Central memory CD8-positive, alpha-beta T cell (primary cell): ENCODE data around the gene JMJD1C.
A peak's percentile ranks its signal among the peaks of the same experiment; 100 is the strongest.

Experiments used
- ATAC-seq: fragments of 150-1000 bp; cut with Tn5 transposase; replicated peaks from 2 replicates; pipeline ENCODE4 v1.10.0; 2022; ENCODE audit warnings: mild to moderate bottlenecking, moderate FRiP score, moderate number of reproducible peaks; ENCODE audit not compliant: poor library complexity, severe bottlenecking; ENCODE audit errors: extremely low read depth
- DNase-seq, 2 donors: peaks; one replicate each; pipeline ENCODE4 v3.0.0; 2021; ENCODE audit warnings: low spot score in 2 of 2
- H3K27ac Mint-ChIP-seq: one replicate; pipeline ENCODE4 v1.8.0; 2022; ENCODE audit warnings: low read depth, mild to moderate bottlenecking, moderate library complexity, mixed read lengths
- H3K27me3 Mint-ChIP-seq: one replicate; pipeline ENCODE4 v1.8.0; 2022; ENCODE audit warnings: mixed read lengths
- H3K36me3 Mint-ChIP-seq: one replicate; pipeline ENCODE4 v1.8.0; 2022; ENCODE audit warnings: mild to moderate bottlenecking, moderate library complexity, mixed read lengths; ENCODE audit not compliant: insufficient read depth
- H3K4me1 Mint-ChIP-seq: one replicate; pipeline ENCODE4 v1.8.0; 2022; ENCODE audit warnings: mixed read lengths
- H3K4me3 Mint-ChIP-seq: one replicate; pipeline ENCODE4 v1.8.0; 2022; ENCODE audit warnings: mild to moderate bottlenecking, moderate library complexity, mixed read lengths
- H3K9me3 Mint-ChIP-seq: one replicate; pipeline ENCODE4 v1.8.0; 2022; ENCODE audit warnings: mixed read lengths

Gene JMJD1C

GRCh38 chr10:63425512-63425911, 40.3 kb downstream of the JMJD1C start:
- Mint-ChIP-seq H3K4me3 (no peak overlapping the region), H3K27me3 (no peaks in the 10 kb centered on the region), H3K27ac (no peak overlapping the region), H3K9me3 (no peaks in the 10 kb centered on the region), H3K4me1 (peaks cover 36% of the 10 kb centered on the region), H3K36me3 (peaks cover 2% of the 10 kb centered on the region)
- no peak for DNase-seq
- no peak for ATAC-seq

GRCh38 chr10:63424576-63424975, 41.2 kb downstream of the JMJD1C start:
- Mint-ChIP-seq H3K36me3 (peaks cover 2% of the 10 kb centered on the region), H3K4me1 (peaks cover 27% of the 10 kb centered on the region), H3K4me3 (no peak overlapping the region), H3K27ac (no peak overlapping the region), H3K9me3 (no peaks in the 10 kb centered on the region), H3K27me3 (no peaks in the 10 kb centered on the region)
- no peak for ATAC-seq
- no peak for DNase-seq

DNA sequence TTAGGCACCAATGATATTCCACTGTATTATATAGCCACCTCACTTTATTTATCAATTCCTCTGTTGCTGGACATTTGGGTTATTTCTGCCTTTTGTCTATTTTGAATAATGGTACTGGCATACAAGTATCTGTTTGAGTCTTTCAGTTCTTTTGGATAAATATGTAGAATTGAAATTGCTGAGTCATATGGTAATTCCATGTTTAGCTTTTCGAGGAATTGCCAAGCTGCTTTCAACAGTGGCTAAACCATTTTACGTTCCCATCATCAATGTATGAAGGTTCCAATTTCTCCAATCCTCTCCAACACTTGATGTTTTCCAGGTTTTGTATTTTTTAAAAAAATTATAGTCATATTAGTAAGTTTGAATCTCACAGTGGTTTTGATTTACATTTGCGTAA, 42.3 kb downstream of the JMJD1C start:
- Mint-ChIP-seq H3K27me3 (no peaks in the 10 kb centered on the region), H3K36me3 (no peaks in the 10 kb centered on the region), H3K27ac (no peak overlapping the region), H3K4me3 (no peak overlapping the region), H3K9me3 (no peaks in the 10 kb centered on the region), H3K4me1 (peaks cover 20% of the 10 kb centered on the region)
- ATAC-seq (no peak), DNase-seq (no peak)

GRCh38 chr10:63421591-63421990, 44.2 kb downstream of the JMJD1C start:
- no peaks in the 10 kb centered on the region for H3K27me3 Mint-ChIP-seq
- H3K36me3 Mint-ChIP-seq: no peaks in the 10 kb centered on the region
- H3K9me3 Mint-ChIP-seq: no peaks in the 10 kb centered on the region
- no peak for DNase-seq
- ATAC-seq: peak; percentile 94
- H3K4me3 Mint-ChIP-seq: peak overlapping the region; percentile 27
- peaks cover 20% of the 10 kb centered on the region for H3K4me1 Mint-ChIP-seq
- H3K27ac Mint-ChIP-seq: peak overlapping the region; percentile 89

DNA sequence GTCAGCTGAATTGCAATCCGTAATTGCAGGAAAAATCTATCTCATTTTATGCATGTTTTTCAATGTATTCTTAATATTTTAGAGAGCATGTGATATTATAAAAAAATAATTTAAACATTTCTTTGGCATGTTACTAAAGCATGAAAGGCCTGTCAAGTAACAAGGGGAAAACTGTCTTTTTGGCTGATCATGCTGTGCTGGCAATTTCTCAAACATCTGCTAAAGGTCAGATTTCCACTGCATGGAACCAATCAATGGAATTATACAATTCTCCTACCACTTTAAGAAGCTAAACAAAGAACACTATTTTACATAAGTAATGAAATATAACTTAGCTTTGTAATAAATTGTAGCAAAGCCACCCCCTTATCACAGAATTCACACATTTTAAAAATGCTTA, 49.4 kb downstream of the JMJD1C start:
- H3K4me3 Mint-ChIP-seq: no peak overlapping the region
- peaks cover 15% of the 10 kb centered on the region for H3K4me1 Mint-ChIP-seq
- no peak for DNase-seq
- no peak overlapping the region for H3K27ac Mint-ChIP-seq
- H3K36me3 Mint-ChIP-seq: no peaks in the 10 kb centered on the region
- ATAC-seq: no peak
- no peaks in the 10 kb centered on the region for H3K9me3 Mint-ChIP-seq
- H3K27me3 Mint-ChIP-seq: no peaks in the 10 kb centered on the region

GRCh38 chr10:63415640-63416244, 50.0 kb downstream of the JMJD1C start:
- no peak for ATAC-seq
- peaks cover 12% of the 10 kb centered on the region for H3K4me1 Mint-ChIP-seq
- H3K9me3 Mint-ChIP-seq: no peaks in the 10 kb centered on the region

DNA sequence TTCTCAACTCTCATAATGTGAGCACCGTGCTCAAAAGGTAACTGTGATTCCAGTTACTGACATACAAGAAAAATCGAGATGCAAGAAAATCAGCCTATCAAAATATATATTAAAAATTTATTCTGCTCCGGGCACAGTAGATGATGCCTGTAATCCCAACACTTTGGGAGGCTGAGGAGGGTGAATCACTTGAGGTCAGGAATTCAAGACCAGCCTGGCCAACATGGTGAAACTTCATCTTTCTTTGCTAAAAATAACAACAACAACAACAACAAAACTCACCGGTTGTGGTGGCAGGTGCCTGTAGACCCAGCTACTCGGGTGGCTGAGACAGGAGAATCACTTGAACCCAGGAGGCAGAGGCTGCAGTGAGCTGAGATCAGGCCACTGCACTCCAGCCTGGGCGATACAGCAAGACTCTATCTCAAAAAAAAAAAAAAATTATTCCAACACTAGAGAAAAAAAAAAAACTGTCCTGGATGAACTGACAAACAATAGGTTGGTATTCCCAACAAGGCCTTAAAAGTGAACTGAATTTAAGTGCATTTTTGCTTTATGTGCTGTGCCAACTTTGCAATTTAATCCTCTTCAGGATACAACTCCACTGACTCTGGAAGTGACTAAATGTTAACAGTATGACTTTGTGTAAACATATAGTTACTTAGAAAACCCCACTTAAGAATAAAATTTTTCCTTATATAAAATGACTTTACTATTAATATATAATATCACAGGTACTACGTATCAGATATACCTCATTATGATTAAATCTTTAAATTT, 51.1 kb downstream of the JMJD1C start:
- H3K9me3 Mint-ChIP-seq: no peaks in the 10 kb centered on the region
- no peak for DNase-seq
- H3K27me3 Mint-ChIP-seq: no peaks in the 10 kb centered on the region
- H3K27ac Mint-ChIP-seq: no peak overlapping the region
- ATAC-seq: no peak
- no peaks in the 10 kb centered on the region for H3K36me3 Mint-ChIP-seq
- no peak overlapping the region for H3K4me3 Mint-ChIP-seq
- peaks cover 21% of the 10 kb centered on the region for H3K4me1 Mint-ChIP-seq

More at GRCh38 chr10:63415640-63416244, 50.0 kb downstream of the JMJD1C start:
- peak overlapping the region; percentile 8 for H3K27ac Mint-ChIP-seq
- no peak overlapping the region for H3K4me3 Mint-ChIP-seq
- H3K27me3 Mint-ChIP-seq: no peaks in the 10 kb centered on the region
- H3K36me3 Mint-ChIP-seq: no peaks in the 10 kb centered on the region
- DNase-seq: no peak

GRCh38 chr10:63413429-63413828, 52.3 kb downstream of the JMJD1C start:
- H3K27ac Mint-ChIP-seq: no peak overlapping the region
- ATAC-seq: no peak
- H3K36me3 Mint-ChIP-seq: no peaks in the 10 kb centered on the region
- no peak overlapping the region for H3K4me3 Mint-ChIP-seq
- H3K27me3 Mint-ChIP-seq: no peaks in the 10 kb centered on the region
- H3K4me1 Mint-ChIP-seq: peaks cover 28% of the 10 kb centered on the region
- no peaks in the 10 kb centered on the region for H3K9me3 Mint-ChIP-seq
- DNase-seq: no peak

GRCh38 chr10:63412304-63412703, 53.5 kb downstream of the JMJD1C start:
- H3K36me3 Mint-ChIP-seq: peaks cover 1% of the 10 kb centered on the region
- ATAC-seq (no peak), DNase-seq (no peak)
- no peaks in the 10 kb centered on the region for H3K27me3 Mint-ChIP-seq
- H3K9me3 Mint-ChIP-seq: no peaks in the 10 kb centered on the region
- no peak overlapping the region for H3K4me3 Mint-ChIP-seq
- H3K4me1 Mint-ChIP-seq: peaks cover 32% of the 10 kb centered on the region
- no peak overlapping the region for H3K27ac Mint-ChIP-seq

DNA sequence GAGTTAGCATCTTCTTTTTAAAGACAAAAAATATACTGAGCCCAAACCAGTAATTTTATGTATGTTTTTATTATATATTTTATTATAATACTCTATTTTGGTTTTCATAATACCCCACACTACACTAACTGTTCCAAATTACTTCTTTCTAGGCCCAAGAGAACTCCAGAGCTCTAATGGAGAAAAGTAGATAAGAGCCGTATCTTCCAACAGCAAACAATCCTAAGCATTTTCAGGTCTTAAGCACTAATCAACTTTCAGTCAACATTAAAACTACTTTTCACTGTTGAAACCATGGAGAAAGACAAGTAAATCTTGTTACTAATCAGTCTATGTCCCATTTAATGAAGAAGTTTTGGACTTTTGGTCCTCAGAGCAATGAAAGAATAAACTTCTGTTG, 55.1 kb downstream of the JMJD1C start:
- Mint-ChIP-seq H3K9me3 (no peaks in the 10 kb centered on the region), H3K4me3 (no peak overlapping the region), H3K36me3 (peaks cover 1% of the 10 kb centered on the region), H3K4me1 (peaks cover 28% of the 10 kb centered on the region), H3K27ac (no peak overlapping the region), H3K27me3 (no peaks in the 10 kb centered on the region)
- ATAC-seq (no peak), DNase-seq (no peak)

DNA sequence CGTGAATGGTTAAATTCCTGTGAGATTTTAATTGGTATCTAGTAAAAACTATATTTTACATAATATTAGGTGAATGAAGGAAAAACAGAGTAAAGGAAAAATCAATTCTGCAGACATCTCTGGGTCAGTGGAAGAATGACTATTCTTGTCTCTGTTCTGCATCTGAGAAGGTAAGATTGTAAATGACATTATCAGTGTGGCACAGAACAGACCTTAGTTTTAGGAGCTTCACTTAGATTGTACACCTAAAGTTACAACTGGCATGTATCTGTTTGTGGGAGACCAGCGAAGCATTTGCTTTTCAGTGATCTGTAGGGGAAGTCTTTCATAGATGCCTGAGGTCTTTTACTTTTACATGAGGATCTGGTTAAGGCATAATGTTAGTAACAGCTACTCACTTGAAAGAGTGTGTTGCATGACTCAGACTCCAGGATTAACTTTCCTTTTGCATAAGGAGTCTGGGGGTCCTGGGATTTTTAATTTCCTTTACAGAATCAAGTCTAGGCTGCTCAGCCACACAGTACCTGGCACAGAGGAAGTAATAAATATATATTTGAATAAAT, 56.2 kb downstream of the JMJD1C start:
- Mint-ChIP-seq H3K4me1 (peaks cover 27% of the 10 kb centered on the region), H3K4me3 (no peak overlapping the region), H3K27ac (no peak overlapping the region), H3K27me3 (no peaks in the 10 kb centered on the region), H3K36me3 (peaks cover 1% of the 10 kb centered on the region), H3K9me3 (no peaks in the 10 kb centered on the region)
- no peak for ATAC-seq
- DNase-seq: no peak

GRCh38 chr10:63407136-63407662, 58.6 kb downstream of the JMJD1C start:
- peaks cover 27% of the 10 kb centered on the region for H3K4me1 Mint-ChIP-seq
- H3K4me3 Mint-ChIP-seq: no peak overlapping the region
- H3K27ac Mint-ChIP-seq: peak overlapping the region; percentile 75
- no peak for ATAC-seq
- no peaks in the 10 kb centered on the region for H3K27me3 Mint-ChIP-seq
- H3K36me3 Mint-ChIP-seq: peaks cover 2% of the 10 kb centered on the region
- no peak for DNase-seq
- no peaks in the 10 kb centered on the region for H3K9me3 Mint-ChIP-seq
